Measurements from ENCODE around the gene NBPF3.

DNA sequence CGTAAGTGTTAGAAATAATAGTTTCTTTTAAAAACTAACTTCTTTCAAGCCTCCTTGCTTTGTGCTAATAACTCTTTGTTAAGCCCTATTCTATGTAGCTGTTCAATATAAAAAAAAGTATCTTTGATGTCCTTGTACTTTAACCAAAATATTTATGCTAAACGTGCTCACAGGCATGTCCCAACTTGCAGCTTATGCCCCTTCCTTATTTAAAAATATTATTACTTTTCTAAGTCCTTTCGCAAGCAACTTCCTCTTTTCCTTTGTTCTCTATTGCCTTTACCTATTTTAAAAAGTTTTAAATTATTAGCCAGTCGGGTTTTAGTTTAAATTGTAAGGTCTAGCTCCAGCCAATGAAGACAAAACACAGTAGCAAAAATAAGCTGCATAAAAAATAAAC lies 43.4 kb upstream of the NBPF3 start:
- TF ChIP-seq, protein P1, sequence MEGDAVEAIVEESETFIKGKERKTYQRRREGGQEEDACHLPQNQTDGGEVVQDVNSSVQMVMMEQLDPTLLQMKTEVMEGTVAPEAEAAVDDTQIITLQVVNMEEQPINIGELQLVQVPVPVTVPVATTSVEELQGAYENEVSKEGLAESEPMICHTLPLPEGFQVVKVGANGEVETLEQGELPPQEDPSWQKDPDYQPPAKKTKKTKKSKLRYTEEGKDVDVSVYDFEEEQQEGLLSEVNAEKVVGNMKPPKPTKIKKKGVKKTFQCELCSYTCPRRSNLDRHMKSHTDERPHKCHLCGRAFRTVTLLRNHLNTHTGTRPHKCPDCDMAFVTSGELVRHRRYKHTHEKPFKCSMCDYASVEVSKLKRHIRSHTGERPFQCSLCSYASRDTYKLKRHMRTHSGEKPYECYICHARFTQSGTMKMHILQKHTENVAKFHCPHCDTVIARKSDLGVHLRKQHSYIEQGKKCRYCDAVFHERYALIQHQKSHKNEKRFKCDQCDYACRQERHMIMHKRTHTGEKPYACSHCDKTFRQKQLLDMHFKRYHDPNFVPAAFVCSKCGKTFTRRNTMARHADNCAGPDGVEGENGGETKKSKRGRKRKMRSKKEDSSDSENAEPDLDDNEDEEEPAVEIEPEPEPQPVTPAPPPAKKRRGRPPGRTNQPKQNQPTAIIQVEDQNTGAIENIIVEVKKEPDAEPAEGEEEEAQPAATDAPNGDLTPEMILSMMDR (IDR thresholded peaks at IDR 0.05) = no peak
- TF ChIP-seq POLR2A (IDR thresholded peaks at IDR 0.05) = no peak
